ENCODE measurements around the gene WBP2. TPM values are rescaled to one million over a fixed set of nuclear protein-coding genes. Genes with fewer than 3 reads are reported as not detected.

WBP2 gene
- total RNA-seq, 2 experiments from 2014 or later: 64.3 to 68.6 TPM

DNA sequence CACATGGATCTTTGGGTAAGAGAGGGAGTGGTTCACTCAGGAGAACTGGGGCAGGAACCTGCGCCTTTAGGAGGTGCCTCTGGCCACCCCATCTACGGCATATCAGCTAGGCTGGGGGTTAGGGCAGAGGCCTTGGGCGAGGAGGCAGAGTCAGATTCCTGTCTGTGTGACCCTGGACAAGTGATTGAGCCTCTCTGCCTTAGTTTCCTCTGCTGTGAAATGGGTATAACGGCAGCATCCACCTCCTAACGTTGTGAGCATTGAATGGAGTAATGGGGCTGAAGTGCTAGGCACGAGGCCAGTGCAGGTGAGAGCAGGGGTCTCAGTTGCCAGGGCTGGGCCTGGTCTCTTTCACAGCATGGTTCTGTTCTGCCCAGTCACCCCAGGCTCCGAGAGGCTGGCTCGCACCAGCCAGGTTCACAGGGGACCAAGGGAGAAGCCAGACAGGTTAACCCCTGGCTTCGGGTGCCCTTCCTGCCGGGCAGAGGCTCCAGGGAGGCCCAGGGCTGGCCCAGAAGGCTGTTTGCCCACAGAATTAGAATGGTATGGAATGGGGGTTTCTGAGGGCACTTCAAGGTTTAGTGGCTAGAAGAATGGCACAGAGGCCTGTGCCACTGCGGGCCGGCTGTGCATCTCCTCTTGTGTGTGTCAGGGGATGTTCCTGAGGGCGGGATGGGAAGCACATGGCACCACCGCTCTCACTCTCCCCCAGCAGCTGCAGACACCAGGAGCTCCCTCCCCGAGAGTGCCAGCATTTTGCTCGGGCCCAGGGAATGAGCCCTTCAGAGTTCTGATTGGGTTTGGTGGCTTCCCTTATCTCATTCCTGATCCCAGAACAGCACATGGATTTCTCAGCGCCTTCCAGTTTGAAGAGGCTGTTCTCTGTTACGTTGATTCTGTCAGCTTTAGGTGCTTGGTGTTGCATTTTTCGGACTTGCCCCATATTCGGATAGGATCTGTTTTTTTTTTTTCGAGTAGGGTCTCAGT lies 34.7 kb downstream of the WBP2 start:
- DNase-seq (no peak), ATAC-seq (no peak)
- Mint-ChIP-seq H3K27me3 (ENCODE audit: low read depth) (no peaks in the 10 kb centered on the region), H3K36me3 (ENCODE audit: low read depth) (peaks cover 26% of the 10 kb centered on the region), H3K4me3 (no peak overlapping the region), H3K27ac (no peak overlapping the region), H3K4me1 (ENCODE audit: low read depth) (peaks cover 17% of the 10 kb centered on the region), H3K9me3 (ENCODE audit: insufficient read depth) (no peaks in the 10 kb centered on the region)
- ChIA-PET POLR2A (interaction anchor here (1.2 to 17.8 kb wide), 3 partner anchors 25 to 56 kb away, joined by 3 to 205 read pairs (median 3); a partner anchor contains a TSS), CTCF (interaction anchor here (1.0 to 2.7 kb wide), 2 partner anchors 10 to 67 kb away, joined by 4 to 13 read pairs; no protein-coding TSS in a partner anchor)

DNA sequence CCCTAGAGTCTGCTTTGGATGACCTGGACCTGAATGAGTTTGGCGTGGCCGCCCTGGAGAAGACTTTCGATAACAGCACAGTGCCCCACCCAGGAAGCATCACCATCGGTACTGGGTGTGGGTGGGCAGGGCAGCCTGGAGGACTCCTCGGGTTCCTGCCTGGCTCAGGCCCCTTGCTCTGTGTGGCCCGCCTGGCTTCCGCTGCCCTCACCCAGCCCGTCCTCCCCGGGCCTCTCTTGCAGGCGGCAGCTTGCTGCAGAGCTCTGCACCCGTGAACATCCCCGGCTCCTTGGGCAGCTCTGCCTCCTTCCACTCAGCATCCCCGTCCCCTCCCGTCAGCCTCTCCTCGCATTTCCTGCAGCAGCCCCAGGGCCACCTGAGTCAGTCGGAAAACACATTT lies 35.5 kb downstream of the WBP2 start:
- DNase-seq (no peak), ATAC-seq (no peak)
- CTCF ChIA-PET: no interaction called here
- Mint-ChIP-seq H3K27me3 (ENCODE audit: low read depth) (no peaks in the 10 kb centered on the region), H3K4me1 (ENCODE audit: low read depth) (peaks cover 15% of the 10 kb centered on the region), H3K9me3 (ENCODE audit: insufficient read depth) (no peaks in the 10 kb centered on the region), H3K36me3 (ENCODE audit: low read depth) (peaks cover 29% of the 10 kb centered on the region), H3K4me3 (no peak overlapping the region), H3K27ac (no peak overlapping the region)
- POLR2A ChIA-PET: no interaction called here

DNA sequence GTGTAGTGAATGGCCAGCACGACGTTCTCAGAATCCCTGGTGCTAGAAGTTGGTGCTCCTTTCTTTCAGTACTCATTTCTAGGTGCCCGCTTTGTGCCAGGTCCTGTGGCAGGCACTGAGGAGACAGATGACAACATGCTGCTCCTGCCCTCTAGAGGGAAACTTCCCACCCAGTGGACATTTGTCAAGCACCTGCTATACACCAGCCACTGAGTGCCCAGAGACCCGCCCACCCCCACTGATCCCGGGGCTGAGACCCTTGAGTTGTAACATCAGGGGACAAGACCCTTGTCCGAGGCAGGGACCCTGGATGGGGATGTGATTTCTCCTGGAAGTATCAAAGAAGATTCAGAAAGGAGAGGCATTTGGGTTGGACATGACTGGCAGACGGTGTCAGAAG lies 36.0 kb downstream of the WBP2 start:
- ChIA-PET CTCF (interaction anchor here (1.9 to 2.0 kb wide), 2 partner anchors 8 to 12 kb away, joined by 5 to 6 read pairs; no protein-coding TSS in a partner anchor), POLR2A (no interaction called here)
- Mint-ChIP-seq H3K4me3 (no peak overlapping the region), H3K36me3 (ENCODE audit: low read depth) (peaks cover 32% of the 10 kb centered on the region), H3K27ac (peak overlapping the region; percentile 37), H3K9me3 (ENCODE audit: insufficient read depth) (no peaks in the 10 kb centered on the region), H3K27me3 (ENCODE audit: low read depth) (no peaks in the 10 kb centered on the region), H3K4me1 (ENCODE audit: low read depth) (peaks cover 15% of the 10 kb centered on the region)
- DNase-seq (no peak), ATAC-seq (no peak)

DNA sequence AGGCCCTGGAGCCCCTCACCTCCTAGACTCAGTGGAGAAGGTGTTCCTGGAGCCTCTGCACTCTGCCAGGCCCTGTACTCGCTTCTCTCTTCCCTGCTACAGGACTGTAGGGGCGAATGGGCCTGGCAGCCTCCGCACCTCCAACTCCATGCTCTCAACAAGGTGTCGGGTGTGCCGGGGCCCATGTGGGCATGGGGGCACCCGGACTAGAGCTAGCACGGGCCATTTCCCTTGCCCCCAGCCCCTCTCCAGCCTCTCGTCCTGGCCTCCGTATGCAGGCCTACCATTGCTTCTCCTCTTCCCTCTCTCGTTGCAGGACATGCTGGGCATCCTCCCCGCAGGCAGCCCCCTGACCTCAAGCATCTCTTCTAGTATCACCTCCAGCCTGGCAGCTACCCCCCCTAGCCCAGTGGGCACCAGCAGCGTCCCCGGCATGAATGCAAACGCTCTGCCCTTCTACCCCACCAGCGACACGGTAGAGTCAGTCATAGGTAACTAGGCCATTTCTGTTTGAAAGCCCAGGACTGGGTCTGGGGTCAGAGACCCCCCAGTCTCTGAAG lies 36.7 kb downstream of the WBP2 start:
- Mint-ChIP-seq H3K27ac (no peak overlapping the region), H3K27me3 (ENCODE audit: low read depth) (no peaks in the 10 kb centered on the region), H3K36me3 (ENCODE audit: low read depth) (peaks cover 31% of the 10 kb centered on the region), H3K4me3 (no peak overlapping the region), H3K9me3 (ENCODE audit: insufficient read depth) (no peaks in the 10 kb centered on the region), H3K4me1 (ENCODE audit: low read depth) (peaks cover 15% of the 10 kb centered on the region)
- DNase-seq (no peak), ATAC-seq (no peak)
- ChIA-PET POLR2A (interaction anchor here (0.8 to 1.7 kb wide), 3 partner anchors 38 to 42 kb away, joined by 3 to 5 read pairs (median 3); no protein-coding TSS in a partner anchor), CTCF (interaction anchor here (1.3 to 2.0 kb wide), 3 partner anchors 8 to 29 kb away, joined by 3 to 6 read pairs (median 5); no protein-coding TSS in a partner anchor)

DNA sequence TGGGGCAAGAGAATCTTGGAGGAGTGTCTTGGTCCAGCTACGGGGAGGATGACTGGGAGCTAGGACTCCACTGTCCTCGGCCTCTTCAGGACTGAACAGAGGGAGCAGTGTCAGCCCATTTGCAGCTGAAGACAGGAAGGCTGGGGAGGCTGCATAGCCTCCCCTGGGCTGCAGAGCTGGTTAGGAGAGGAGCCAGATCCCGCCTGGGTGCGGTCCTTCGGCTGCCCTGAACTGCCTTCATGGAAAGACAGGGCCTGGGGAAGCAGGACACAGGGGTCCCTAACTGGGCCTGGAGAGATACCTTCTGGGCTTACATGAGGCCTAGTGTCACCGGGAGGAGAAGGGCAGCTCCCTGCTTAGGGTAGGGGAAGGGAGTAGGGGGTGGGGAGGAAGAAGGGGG lies 37.6 kb downstream of the WBP2 start:
- ChIA-PET CTCF (interaction anchor here (1.3 to 2.0 kb wide), 3 partner anchors 9 to 28 kb away, joined by 3 to 6 read pairs (median 5); no protein-coding TSS in a partner anchor), POLR2A (interaction anchor here (1.7 kb wide), 1 partner anchor 41 kb away, joined by 5 read pairs; no protein-coding TSS in a partner anchor)
- no peaks in the 10 kb centered on the region for H3K27me3 Mint-ChIP-seq (ENCODE audit: low read depth)

DNA sequence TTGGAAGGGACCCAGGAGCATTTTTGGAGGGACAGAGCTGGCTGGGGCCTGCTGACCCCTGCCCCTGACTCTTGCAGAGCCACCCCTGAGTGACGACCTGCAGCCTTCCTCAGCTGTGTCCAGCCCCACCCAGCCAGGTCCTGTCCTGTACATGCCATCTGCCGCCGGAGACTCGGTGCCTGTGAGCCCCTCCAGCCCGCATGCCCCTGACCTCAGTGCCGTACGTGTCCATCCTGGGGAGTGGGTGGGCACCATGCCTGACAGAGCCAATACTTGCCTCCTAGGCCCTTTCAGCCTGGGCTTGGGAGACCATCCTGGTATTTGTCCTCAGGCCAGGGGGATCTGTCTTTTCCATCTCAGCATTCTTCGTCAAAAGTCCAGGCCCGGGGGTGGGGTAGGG lies 38.4 kb downstream of the WBP2 start:
- DNase-seq (no peak), ATAC-seq (peak; percentile 20)
- ChIA-PET POLR2A (interaction anchor here (0.7 to 1.7 kb wide), 3 partner anchors 9 to 40 kb away, joined by 3 to 5 read pairs (median 3); a partner anchor contains a TSS), CTCF (interaction anchor here (0.6 to 1.1 kb wide), 2 partner anchors 13 to 63 kb away, joined by 3 read pairs; no protein-coding TSS in a partner anchor)
- Mint-ChIP-seq H3K36me3 (ENCODE audit: low read depth) (peaks cover 33% of the 10 kb centered on the region), H3K9me3 (ENCODE audit: insufficient read depth) (no peaks in the 10 kb centered on the region), H3K4me1 (ENCODE audit: low read depth) (peaks cover 7% of the 10 kb centered on the region), H3K27me3 (ENCODE audit: low read depth) (no peaks in the 10 kb centered on the region), H3K4me3 (no peak overlapping the region), H3K27ac (no peak overlapping the region)

More for the DNA sequence above, 37.6 kb downstream of the WBP2 start:
- H3K36me3 Mint-ChIP-seq (ENCODE audit: low read depth): peaks cover 36% of the 10 kb centered on the region
- peaks cover 15% of the 10 kb centered on the region for H3K4me1 Mint-ChIP-seq (ENCODE audit: low read depth)
- H3K27ac Mint-ChIP-seq: peak overlapping the region; percentile 34
- no peaks in the 10 kb centered on the region for H3K9me3 Mint-ChIP-seq (ENCODE audit: insufficient read depth)
- ATAC-seq (no peak), DNase-seq (no peak)
- no peak overlapping the region for H3K4me3 Mint-ChIP-seq

DNA sequence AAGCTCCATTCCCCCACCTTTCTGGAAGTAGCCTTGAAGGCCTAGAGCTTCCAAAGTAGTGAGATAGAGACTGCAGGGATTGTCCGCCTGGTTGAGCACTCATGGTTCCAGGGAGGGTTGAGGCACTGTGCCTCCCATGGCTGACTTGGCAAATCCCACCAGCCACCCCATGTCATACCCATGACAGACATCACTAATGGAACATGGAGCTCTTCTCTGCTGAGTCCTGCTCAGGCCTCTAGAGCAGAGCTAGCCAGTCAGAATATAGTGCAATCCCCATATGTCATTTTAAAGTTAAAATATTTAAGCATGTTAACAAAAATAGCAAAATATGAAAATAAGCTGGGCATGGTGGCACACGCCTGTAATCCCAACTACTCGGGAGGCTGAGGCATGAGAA lies 39.7 kb downstream of the WBP2 start:
- no peak for ATAC-seq
- Mint-ChIP-seq H3K27me3 (ENCODE audit: low read depth) (no peaks in the 10 kb centered on the region), H3K4me3 (no peak overlapping the region), H3K27ac (no peak overlapping the region), H3K36me3 (ENCODE audit: low read depth) (peaks cover 28% of the 10 kb centered on the region), H3K9me3 (ENCODE audit: insufficient read depth) (no peaks in the 10 kb centered on the region), H3K4me1 (ENCODE audit: low read depth) (no peaks in the 10 kb centered on the region)
- ChIA-PET POLR2A (interaction anchor here (1.0 to 1.4 kb wide), 3 partner anchors 13 to 39 kb away, joined by 3 to 7 read pairs (median 4); a partner anchor contains a TSS), CTCF (interaction anchor here (0.8 to 1.3 kb wide), 5 partner anchors 12 to 62 kb away, joined by 3 read pairs; no protein-coding TSS in a partner anchor)
- no peak for DNase-seq

DNA sequence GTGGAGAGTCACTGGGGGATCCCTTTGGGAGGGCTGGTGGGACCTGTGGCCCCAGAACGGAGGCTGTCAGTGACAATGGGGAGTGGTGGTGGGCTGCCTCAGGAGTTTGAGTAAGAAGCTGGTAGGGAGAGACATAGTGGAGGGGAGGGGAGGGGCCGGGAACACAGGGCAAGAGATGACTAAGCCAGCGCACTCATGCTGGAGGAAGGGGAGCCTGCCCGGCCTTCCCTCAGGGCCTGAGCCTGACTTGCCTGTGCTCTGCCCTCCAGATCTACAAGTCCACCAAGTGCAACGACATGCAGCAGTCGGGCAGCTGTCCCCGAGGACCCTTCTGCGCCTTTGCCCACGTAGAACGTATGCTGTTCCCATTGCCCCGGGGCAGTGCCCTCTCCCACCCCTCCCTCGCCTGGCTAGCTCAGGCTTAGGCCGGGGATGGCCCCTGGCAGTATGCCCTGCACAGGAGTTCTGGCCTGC lies 40.2 kb downstream of the WBP2 start:
- ChIA-PET CTCF (interaction anchor here (0.8 to 1.3 kb wide), 4 partner anchors 12 to 61 kb away, joined by 3 read pairs; no protein-coding TSS in a partner anchor), POLR2A (interaction anchor here (1.0 to 1.4 kb wide), 2 partner anchors 14 to 39 kb away, joined by 4 to 7 read pairs; no protein-coding TSS in a partner anchor)
- no peak for ATAC-seq
- H3K27me3 Mint-ChIP-seq (ENCODE audit: low read depth): no peaks in the 10 kb centered on the region
- H3K9me3 Mint-ChIP-seq (ENCODE audit: insufficient read depth): no peaks in the 10 kb centered on the region
- no peak overlapping the region for H3K4me3 Mint-ChIP-seq
- H3K4me1 Mint-ChIP-seq (ENCODE audit: low read depth): no peaks in the 10 kb centered on the region
- DNase-seq: no peak
- no peak overlapping the region for H3K27ac Mint-ChIP-seq
- peaks cover 28% of the 10 kb centered on the region for H3K36me3 Mint-ChIP-seq (ENCODE audit: low read depth)

DNA sequence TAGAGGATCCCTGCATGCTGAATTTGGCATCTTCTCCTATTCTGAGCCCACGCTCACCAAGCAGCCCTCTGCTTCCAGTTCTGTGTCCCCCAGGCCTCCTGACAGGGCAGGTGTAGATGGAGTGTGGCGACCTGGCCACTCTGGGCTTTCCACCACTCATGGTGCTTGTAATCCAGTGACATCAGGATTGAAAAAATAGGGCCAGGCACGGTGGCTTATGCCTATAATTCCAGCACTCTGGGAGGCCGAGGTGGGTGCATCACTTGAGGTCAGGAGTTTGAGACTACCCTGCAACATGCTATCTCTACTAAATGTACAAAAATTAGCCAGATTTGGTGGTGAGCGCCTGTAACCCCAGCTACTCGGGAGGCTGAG lies 41.1 kb downstream of the WBP2 start:
- no peaks in the 10 kb centered on the region for H3K27me3 Mint-ChIP-seq (ENCODE audit: low read depth)
- H3K36me3 Mint-ChIP-seq (ENCODE audit: low read depth): peaks cover 23% of the 10 kb centered on the region
- POLR2A ChIA-PET: interaction anchor here (1.0 kb wide), 1 partner anchor 38 kb away, joined by 4 read pairs; no protein-coding TSS in a partner anchor
- CTCF ChIA-PET: interaction anchor here (0.7 to 1.1 kb wide), 2 partner anchors 13 to 23 kb away, joined by 4 read pairs; no protein-coding TSS in a partner anchor
- no peak overlapping the region for H3K4me3 Mint-ChIP-seq
- DNase-seq: no peak
- H3K9me3 Mint-ChIP-seq (ENCODE audit: insufficient read depth): no peaks in the 10 kb centered on the region
- no peaks in the 10 kb centered on the region for H3K4me1 Mint-ChIP-seq (ENCODE audit: low read depth)
- H3K27ac Mint-ChIP-seq: no peak overlapping the region
- no peak for ATAC-seq

DNA sequence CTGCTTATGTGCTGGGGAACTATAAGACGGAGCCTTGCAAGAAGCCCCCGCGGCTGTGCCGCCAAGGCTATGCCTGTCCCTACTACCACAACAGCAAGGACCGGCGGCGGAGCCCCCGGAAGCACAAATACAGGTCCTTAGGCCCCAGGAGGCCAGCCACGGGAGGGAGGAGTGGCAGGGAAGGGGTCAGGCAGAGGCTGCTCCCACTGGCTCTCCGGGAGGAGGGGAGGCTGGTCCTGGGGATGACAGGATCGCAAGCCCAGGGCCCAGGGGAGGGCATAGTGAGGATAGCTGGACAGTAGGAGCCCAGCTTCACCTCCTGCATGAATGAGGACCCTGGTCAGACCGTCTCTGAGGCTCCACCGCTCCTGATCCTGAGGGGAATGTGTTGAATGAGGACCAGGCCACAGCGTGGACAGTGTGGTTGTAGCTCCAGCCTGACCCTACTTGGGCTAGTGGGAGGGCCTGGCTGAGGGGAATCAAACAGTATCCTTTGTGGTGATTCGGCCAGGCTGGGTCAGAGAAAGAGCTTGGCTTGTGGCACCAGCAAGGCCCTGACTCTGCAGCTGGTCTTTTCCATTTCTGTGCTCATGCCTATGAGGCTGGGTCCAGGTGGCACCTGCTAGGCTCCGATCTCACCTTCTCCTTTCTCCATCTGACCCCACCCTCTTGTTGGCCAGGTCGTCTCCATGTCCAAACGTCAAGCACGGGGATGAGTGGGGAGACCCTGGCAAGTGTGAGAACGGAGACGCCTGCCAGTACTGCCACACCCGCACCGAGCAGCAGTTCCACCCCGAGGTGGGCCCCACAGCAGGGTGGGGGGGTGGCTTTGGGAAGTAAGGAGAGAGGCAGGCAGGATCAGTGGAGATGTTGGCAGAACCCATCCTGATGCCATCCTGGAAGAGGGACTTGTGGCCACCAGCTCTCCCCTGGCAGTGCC lies 41.8 kb downstream of the WBP2 start:
- ATAC-seq (no peak), DNase-seq (no peak)
- Mint-ChIP-seq H3K4me1 (ENCODE audit: low read depth) (no peaks in the 10 kb centered on the region), H3K4me3 (no peak overlapping the region), H3K27ac (no peak overlapping the region), H3K36me3 (ENCODE audit: low read depth) (peaks cover 21% of the 10 kb centered on the region), H3K27me3 (ENCODE audit: low read depth) (no peaks in the 10 kb centered on the region), H3K9me3 (ENCODE audit: insufficient read depth) (no peaks in the 10 kb centered on the region)
- ChIA-PET CTCF (interaction anchor here (1.1 kb wide), 1 partner anchor 14 kb away, joined by 4 read pairs; no protein-coding TSS in a partner anchor), POLR2A (interaction anchor here (1.0 kb wide), 1 partner anchor 37 kb away, joined by 4 read pairs; no protein-coding TSS in a partner anchor)
